ENCODE measurements around the gene TNKS2.

Gene TNKS2

DNA sequence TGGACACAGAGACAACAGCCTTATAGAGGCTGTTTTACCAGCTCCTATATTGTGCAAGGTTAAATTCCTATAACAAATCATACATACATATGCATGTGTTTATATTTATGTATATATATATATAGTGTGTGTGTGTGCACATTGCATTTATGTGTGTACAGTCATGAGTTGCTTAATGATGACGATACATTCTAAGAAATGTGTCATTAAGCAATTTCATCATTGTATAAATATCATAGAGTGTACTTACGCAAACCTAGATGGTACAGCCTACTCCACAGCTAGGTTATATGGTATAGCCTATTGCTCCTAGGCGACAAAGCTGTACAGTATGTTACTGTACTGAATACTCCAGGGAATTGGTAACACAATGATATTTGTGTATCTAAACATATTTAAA, 30.1 kb upstream of the TNKS2 start:
- Histone ChIP-seq H3K4me2 (ENCODE audit: low read length) (no peak overlapping the region), H3K27me3 (ENCODE audit: control insufficient read depth, low read length) (peaks cover 3% of the 10 kb centered on the region; the same call in 1 of the 2 replicates), H3K27ac (ENCODE audit: low read depth, low read length) (no peak overlapping the region), H3K36me3 (ENCODE audit: control insufficient read depth, low read length) (no peaks in the 10 kb centered on the region), H4K20me1 (ENCODE audit: control insufficient read depth, insufficient read depth, low read depth, low read length) (no peaks in the 10 kb centered on the region), H3F3A (ENCODE audit: control insufficient read depth, insufficient read depth) (no peaks in the 10 kb centered on the region), H3K9me3 (ENCODE audit: control insufficient read depth, insufficient read depth, low read length) (no peaks in the 10 kb centered on the region), H3K4me1 (ENCODE audit: control insufficient read depth, low read length) (no peaks in the 10 kb centered on the region), H3K9me2 (replicated peaks; ENCODE audit: control insufficient read depth, low read length) (no peaks in the 10 kb centered on the region), H3K4me3 (ENCODE audit: low read length) (no peak overlapping the region), H3K79me2 (ENCODE audit: control insufficient read depth, low read length) (no peaks in the 10 kb centered on the region)
- no peak for TF ChIP-seq EZH2phosphoT487 (IDR thresholded peaks at IDR 0.05; ENCODE audit: borderline replicate concordance, low read length)
- TF ChIP-seq, protein P1, sequence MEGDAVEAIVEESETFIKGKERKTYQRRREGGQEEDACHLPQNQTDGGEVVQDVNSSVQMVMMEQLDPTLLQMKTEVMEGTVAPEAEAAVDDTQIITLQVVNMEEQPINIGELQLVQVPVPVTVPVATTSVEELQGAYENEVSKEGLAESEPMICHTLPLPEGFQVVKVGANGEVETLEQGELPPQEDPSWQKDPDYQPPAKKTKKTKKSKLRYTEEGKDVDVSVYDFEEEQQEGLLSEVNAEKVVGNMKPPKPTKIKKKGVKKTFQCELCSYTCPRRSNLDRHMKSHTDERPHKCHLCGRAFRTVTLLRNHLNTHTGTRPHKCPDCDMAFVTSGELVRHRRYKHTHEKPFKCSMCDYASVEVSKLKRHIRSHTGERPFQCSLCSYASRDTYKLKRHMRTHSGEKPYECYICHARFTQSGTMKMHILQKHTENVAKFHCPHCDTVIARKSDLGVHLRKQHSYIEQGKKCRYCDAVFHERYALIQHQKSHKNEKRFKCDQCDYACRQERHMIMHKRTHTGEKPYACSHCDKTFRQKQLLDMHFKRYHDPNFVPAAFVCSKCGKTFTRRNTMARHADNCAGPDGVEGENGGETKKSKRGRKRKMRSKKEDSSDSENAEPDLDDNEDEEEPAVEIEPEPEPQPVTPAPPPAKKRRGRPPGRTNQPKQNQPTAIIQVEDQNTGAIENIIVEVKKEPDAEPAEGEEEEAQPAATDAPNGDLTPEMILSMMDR (IDR thresholded peaks at IDR 0.05; ENCODE audit: low read depth, low read length, poor library complexity, severe bottlenecking) = no peak

DNA sequence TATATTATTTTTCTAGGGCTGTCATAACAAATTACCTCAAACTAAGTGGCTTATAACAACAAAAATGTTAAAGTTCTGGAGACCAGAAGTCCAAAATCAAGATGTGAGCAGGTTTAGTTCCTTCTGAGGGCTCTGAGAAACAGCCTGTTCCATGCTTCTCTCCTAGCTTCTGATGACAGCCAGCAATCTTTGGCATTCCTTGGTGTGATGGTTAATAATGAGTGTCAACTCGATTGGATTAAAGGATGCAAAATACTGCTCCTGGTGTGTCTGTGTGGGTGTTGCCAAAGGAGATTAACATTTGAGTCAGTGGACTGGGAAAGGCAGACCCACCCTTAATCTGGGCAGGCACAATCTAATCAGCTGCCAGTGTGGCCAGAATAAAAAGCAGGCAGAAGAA, 26.3 kb upstream of the TNKS2 start:
- no peaks in the 10 kb centered on the region for H3F3A ChIP-seq (ENCODE audit: control insufficient read depth, insufficient read depth)
- H3K27me3 ChIP-seq (ENCODE audit: control insufficient read depth, low read length) = no peaks in the 10 kb centered on the region
- H3K4me2 ChIP-seq (ENCODE audit: low read length) = no peak overlapping the region
- H3K36me3 ChIP-seq (ENCODE audit: control insufficient read depth, low read length) = no peaks in the 10 kb centered on the region
- H3K9me2 ChIP-seq (replicated peaks; ENCODE audit: control insufficient read depth, low read length) = no peaks in the 10 kb centered on the region
- TF ChIP-seq EZH2phosphoT487 (IDR thresholded peaks at IDR 0.05; ENCODE audit: borderline replicate concordance, low read length) = no peak
- TF ChIP-seq, protein P1 (IDR thresholded peaks at IDR 0.05; ENCODE audit: low read depth, low read length, poor library complexity, severe bottlenecking) = no peak
- H3K27ac ChIP-seq (ENCODE audit: low read depth, low read length) = no peak overlapping the region
- H3K79me2 ChIP-seq (ENCODE audit: control insufficient read depth, low read length) = no peaks in the 10 kb centered on the region
- H3K4me3 ChIP-seq (ENCODE audit: low read length) = no peak overlapping the region
- H3K9me3 ChIP-seq (ENCODE audit: control insufficient read depth, insufficient read depth, low read length) = no peaks in the 10 kb centered on the region
- H4K20me1 ChIP-seq (ENCODE audit: control insufficient read depth, insufficient read depth, low read depth, low read length) = no peaks in the 10 kb centered on the region
- no peaks in the 10 kb centered on the region for H3K4me1 ChIP-seq (ENCODE audit: control insufficient read depth, low read length)

DNA sequence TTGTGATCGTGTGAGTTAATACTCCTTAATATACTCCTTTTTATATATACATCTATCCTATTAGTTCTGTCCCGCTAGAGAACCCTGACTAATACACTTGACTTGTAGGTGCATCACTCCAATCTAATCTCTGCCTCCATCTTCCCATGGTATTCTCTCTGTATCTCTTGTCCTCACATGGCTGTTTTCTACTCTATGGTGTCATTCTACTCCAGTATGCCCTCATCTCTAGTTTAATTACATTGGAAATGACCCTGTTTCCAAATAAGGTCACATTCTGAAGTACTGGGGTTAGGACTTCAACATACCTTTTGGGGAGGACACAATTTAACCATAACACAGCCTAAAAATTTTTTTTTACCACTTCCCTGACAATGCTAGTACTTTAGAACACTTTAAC, 25.8 kb upstream of the TNKS2 start:
- Histone ChIP-seq H3K36me3 (ENCODE audit: control insufficient read depth, low read length) (no peaks in the 10 kb centered on the region), H3K27ac (ENCODE audit: low read depth, low read length) (no peak overlapping the region), H3K9me2 (replicated peaks; ENCODE audit: control insufficient read depth, low read length) (no peaks in the 10 kb centered on the region), H3K4me3 (ENCODE audit: low read length) (no peak overlapping the region), H3F3A (ENCODE audit: control insufficient read depth, insufficient read depth) (no peaks in the 10 kb centered on the region), H3K4me1 (ENCODE audit: control insufficient read depth, low read length) (no peaks in the 10 kb centered on the region), H3K79me2 (ENCODE audit: control insufficient read depth, low read length) (no peaks in the 10 kb centered on the region), H3K4me2 (ENCODE audit: low read length) (no peak overlapping the region), H4K20me1 (ENCODE audit: control insufficient read depth, insufficient read depth, low read depth, low read length) (no peaks in the 10 kb centered on the region), H3K27me3 (ENCODE audit: control insufficient read depth, low read length) (no peaks in the 10 kb centered on the region), H3K9me3 (ENCODE audit: control insufficient read depth, insufficient read depth, low read length) (no peaks in the 10 kb centered on the region)
- TF ChIP-seq, protein P1 (IDR thresholded peaks at IDR 0.05; ENCODE audit: low read depth, low read length, poor library complexity, severe bottlenecking) = no peak
- TF ChIP-seq EZH2phosphoT487 (IDR thresholded peaks at IDR 0.05; ENCODE audit: borderline replicate concordance, low read length) = no peak

DNA sequence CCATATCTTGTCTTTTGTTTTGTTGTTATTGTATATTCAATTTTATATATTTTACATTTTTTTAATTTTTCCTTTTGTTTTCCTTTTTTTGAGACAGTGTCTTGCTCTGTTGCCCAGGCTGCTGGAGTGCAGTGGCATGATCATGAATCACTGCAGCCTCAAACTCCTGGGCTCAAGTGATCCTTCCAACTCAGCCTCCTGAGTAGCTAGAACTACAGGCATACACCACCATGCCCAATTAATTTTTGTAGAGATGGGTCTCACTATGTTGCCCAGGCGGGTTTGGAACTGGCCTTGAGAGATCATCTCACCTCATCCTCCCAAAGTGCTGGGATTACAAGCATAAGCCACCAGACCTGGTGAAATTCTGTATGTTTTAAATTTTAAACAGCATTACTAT, 25.4 kb upstream of the TNKS2 start:
- no peaks in the 10 kb centered on the region for H3K9me2 ChIP-seq (replicated peaks; ENCODE audit: control insufficient read depth, low read length)
- no peak overlapping the region for H3K4me2 ChIP-seq (ENCODE audit: low read length)
- H3K9me3 ChIP-seq (ENCODE audit: control insufficient read depth, insufficient read depth, low read length) = no peaks in the 10 kb centered on the region
- no peaks in the 10 kb centered on the region for H3K36me3 ChIP-seq (ENCODE audit: control insufficient read depth, low read length)
- no peaks in the 10 kb centered on the region for H3K79me2 ChIP-seq (ENCODE audit: control insufficient read depth, low read length)
- H4K20me1 ChIP-seq (ENCODE audit: control insufficient read depth, insufficient read depth, low read depth, low read length) = no peaks in the 10 kb centered on the region
- H3K4me3 ChIP-seq (ENCODE audit: low read length) = no peak overlapping the region
- TF ChIP-seq EZH2phosphoT487 (IDR thresholded peaks at IDR 0.05; ENCODE audit: borderline replicate concordance, low read length) = no peak
- TF ChIP-seq, protein P1 (IDR thresholded peaks at IDR 0.05; ENCODE audit: low read depth, low read length, poor library complexity, severe bottlenecking) = no peak
- H3K4me1 ChIP-seq (ENCODE audit: control insufficient read depth, low read length) = no peaks in the 10 kb centered on the region
- no peaks in the 10 kb centered on the region for H3K27me3 ChIP-seq (ENCODE audit: control insufficient read depth, low read length)
- H3K27ac ChIP-seq (ENCODE audit: low read depth, low read length) = no peak overlapping the region
- no peaks in the 10 kb centered on the region for H3F3A ChIP-seq (ENCODE audit: control insufficient read depth, insufficient read depth)

All from DOHH2 (cell line).